Peyer's patch (tissue), 4 donors: ENCODE results near the gene SYT9.

Experiments
- POLR2A ChIP-seq, 2 donors: fragments of 450-650 bp; IDR thresholded peaks; one replicate each; pipeline ENCODE4 v1.5.1; 2017; ENCODE audit warnings: antibody characterized with exemption in 2 of 2, mild to moderate bottlenecking in 2 of 2, moderate library complexity in 2 of 2
- TF ChIP-seq, protein P1 (sequence below), 6 experiments: fragments of 450-650 bp in 4 of 6; fragments of 200-600 bp in 2 of 6; sonication (generic) in 1 of 6; IDR thresholded peaks; one replicate each; pipeline ENCODE4 v1.5.1; 2017 to 2019; ENCODE audit warnings: antibody characterized with exemption in 6 of 6, mild to moderate bottlenecking in 3 of 6, moderate library complexity in 1 of 6

DNA sequence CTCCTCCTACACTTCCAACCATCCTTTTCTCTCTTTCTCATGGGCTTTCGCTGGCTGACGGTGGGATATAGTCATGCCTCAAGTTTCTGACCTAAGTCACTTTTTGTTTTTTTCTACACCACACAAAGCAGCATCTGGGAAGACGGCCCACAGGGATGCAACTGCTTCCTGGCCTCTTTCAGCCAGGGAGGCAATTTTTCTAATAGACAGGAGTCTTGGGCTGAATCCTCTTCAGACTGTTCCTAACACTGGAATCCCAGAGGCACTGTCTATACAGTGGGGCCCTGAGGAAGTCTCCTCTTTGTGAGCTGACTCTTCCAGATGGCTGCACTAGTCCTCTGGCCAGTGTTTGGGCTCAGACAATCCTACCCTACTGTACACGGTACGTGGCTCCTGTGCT lies 193.9 kb downstream of the SYT9 start:
- TF ChIP-seq, protein P1, sequence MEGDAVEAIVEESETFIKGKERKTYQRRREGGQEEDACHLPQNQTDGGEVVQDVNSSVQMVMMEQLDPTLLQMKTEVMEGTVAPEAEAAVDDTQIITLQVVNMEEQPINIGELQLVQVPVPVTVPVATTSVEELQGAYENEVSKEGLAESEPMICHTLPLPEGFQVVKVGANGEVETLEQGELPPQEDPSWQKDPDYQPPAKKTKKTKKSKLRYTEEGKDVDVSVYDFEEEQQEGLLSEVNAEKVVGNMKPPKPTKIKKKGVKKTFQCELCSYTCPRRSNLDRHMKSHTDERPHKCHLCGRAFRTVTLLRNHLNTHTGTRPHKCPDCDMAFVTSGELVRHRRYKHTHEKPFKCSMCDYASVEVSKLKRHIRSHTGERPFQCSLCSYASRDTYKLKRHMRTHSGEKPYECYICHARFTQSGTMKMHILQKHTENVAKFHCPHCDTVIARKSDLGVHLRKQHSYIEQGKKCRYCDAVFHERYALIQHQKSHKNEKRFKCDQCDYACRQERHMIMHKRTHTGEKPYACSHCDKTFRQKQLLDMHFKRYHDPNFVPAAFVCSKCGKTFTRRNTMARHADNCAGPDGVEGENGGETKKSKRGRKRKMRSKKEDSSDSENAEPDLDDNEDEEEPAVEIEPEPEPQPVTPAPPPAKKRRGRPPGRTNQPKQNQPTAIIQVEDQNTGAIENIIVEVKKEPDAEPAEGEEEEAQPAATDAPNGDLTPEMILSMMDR (IDR thresholded peaks at IDR 0.05): no peak
- TF ChIP-seq POLR2A (IDR thresholded peaks at IDR 0.05): no peak
